Stimulated activated naive CD4-positive, alpha-beta T cell treated with Interleukin-2 at 50 U/mL for 16 hours (primary cell): Measurements from ENCODE around the gene CTAGE9.

Experiments used
- DNase-seq: peaks from one replicate; lab custom pipeline; 2025; lab: John Stamatoyannopoulos, UW

Gene CTAGE9

DNA sequence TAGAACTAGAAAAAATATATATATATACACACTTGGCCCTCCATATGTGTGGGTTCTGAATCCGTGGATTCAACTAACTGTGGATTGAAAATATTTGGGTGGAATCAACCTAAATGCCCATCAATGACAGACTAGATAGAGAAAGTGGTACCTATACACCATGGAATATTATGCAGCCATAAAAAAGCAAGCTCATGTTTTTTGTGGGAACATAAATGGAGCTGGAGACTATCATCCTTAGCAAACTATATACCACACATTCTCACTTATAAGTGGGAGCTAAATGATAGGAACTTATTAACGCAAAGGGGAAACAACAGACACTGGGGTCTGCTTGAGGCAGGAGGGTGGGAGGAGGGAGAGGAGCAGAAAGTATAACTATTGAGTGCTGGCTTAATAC, 37.6 kb downstream of the CTAGE9 start:
- no peak for DNase-seq

DNA sequence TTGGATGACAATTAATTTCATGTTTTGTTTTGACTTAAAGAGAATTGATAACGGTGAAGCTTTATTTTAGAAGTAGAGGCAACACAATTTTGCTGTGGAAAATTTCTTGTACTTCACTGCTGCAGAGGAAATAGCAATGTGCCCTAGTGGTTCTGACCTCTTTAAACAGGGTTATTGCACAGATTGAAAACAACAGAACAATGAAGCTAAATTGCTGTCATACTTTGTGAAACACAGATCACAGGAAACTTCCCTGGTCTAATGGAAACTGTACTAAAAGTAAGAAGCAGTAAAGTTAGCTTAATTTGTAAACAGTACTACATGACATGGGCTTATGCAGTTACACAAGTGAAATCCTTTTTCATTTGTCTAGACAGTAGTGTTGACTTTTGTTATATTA, 40.9 kb downstream of the CTAGE9 start:
- DNase-seq: no peak

DNA sequence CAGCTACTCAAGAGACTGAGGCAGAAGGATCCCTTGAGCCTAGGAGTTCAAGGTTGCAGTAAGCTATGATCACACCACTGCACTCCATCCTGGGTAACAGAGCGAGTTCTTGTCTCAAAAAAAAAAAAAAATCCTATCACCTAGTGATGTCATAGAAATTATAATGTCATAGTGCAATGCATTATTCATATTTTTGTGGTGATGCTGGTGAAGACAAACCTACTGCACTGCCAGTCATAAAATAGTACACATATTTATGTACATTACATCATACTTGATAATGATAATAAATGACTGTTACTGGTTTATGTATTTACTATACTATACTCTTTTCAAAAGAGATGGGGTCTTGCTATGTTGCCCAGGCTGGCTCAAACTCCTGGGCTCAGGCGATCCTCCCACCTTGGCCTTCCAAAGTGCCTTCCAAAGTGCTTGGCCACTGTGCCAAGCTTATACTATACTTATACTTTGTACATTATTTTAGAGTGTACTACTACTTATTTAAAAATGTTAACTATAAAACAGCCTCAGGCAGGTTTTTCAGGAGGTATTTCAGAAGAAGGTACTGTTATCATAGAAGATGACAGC, 47.1 kb downstream of the CTAGE9 start:
- no peak for DNase-seq

DNA sequence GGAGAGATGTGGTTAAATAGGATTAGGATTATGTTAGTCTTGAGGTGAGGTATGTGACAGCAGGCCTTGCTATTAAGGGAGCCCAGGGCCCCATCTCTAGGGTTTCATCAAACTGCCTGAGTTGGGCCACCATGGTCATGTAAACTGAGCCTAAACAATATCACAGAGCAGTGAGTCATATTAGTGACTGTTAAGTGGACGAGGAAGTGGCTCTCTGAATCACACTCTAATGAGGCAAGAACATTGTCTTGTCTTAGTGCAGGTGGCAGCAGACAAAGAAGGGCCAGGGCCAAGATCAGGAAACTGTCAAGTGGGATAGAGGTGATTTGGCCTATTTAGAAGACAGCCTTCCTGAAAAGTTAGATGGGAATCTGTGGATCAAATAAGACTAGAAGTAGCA, 50.6 kb downstream of the CTAGE9 start:
- no peak for DNase-seq
